Neural cell (in vitro differentiated cells): Measurements from ENCODE around the gene CHMP4B.

ENCODE experiments used
- EP300 ChIP-seq: fragments of 450-650 bp; conservative IDR thresholded peaks from 2 replicates; pipeline ENCODE4 v1.6.1; 2014; ENCODE audit warnings: antibody characterized with exemption, mild to moderate bottlenecking, moderate library complexity; ENCODE audit not compliant: poor library complexity, severe bottlenecking
- EZH2 ChIP-seq: fragments of 200-600, 300-800 bp; shearing (Covaris generic), sonication (generic); IDR thresholded peaks from 2 replicates; pipeline ENCODE4 v1.6.1; 2014; ENCODE audit warnings: antibody characterized with exemption, low read length, borderline replicate concordance, mild to moderate bottlenecking; ENCODE audit not compliant: insufficient read depth, poor library complexity, severe bottlenecking
- POLR2AphosphoS5 ChIP-seq: IDR thresholded peaks from 2 replicates; pipeline ENCODE4 v1.6.1; 2012
- RAD21 ChIP-seq: fragments of 450-650 bp; conservative IDR thresholded peaks from 2 replicates; pipeline ENCODE4 v1.6.1; 2014; ENCODE audit warnings: antibody characterized with exemption, mild to moderate bottlenecking, moderate library complexity
- SMC3 ChIP-seq: fragments of 450-650 bp; conservative IDR thresholded peaks from 2 replicates; pipeline ENCODE4 v1.6.1; 2014; ENCODE audit warnings: antibody characterized with exemption, mild to moderate bottlenecking, moderate library complexity; ENCODE audit not compliant: poor library complexity
- TF ChIP-seq, protein P1 (sequence below): fragments of 450-650 bp; IDR thresholded peaks from 2 replicates; pipeline ENCODE4 v1.5.1; 2014; ENCODE audit warnings: antibody characterized with exemption, mild to moderate bottlenecking, moderate library complexity; ENCODE audit not compliant: poor library complexity, severe bottlenecking

- TF ChIP-seq EZH2 (no peak), POLR2AphosphoS5 (no peak), RAD21 (no peak), SMC3 (no peak), EP300 (no peak)
- TF ChIP-seq, protein P1, sequence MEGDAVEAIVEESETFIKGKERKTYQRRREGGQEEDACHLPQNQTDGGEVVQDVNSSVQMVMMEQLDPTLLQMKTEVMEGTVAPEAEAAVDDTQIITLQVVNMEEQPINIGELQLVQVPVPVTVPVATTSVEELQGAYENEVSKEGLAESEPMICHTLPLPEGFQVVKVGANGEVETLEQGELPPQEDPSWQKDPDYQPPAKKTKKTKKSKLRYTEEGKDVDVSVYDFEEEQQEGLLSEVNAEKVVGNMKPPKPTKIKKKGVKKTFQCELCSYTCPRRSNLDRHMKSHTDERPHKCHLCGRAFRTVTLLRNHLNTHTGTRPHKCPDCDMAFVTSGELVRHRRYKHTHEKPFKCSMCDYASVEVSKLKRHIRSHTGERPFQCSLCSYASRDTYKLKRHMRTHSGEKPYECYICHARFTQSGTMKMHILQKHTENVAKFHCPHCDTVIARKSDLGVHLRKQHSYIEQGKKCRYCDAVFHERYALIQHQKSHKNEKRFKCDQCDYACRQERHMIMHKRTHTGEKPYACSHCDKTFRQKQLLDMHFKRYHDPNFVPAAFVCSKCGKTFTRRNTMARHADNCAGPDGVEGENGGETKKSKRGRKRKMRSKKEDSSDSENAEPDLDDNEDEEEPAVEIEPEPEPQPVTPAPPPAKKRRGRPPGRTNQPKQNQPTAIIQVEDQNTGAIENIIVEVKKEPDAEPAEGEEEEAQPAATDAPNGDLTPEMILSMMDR, result no peak
These were observed 70.8 kb downstream of the CHMP4B start for GRCh38 chr20:33881989-33882388.
